WTC11 (cell line): ENCODE measurements around the gene CFAP99. TPM values are rescaled to one million over a fixed set of nuclear protein-coding genes. Genes with fewer than 3 reads are reported as not detected.

ENCODE experiments used
- ATAC-seq: fragments of 200-7000 bp; cut with Tn5 transposase; 2 replicates; pipeline ENCODE4 v1.10.0; 2021; ENCODE audit warnings: mild to moderate bottlenecking, moderate library complexity
- CTCF ChIA-PET: fragments of 300-600 bp; sonication (Branson Sonifier 250); formaldehyde crosslinking; loops from one replicate; lab custom pipeline; 2021; ENCODE audit warnings: antibody characterized with exemption; lab: Charles Lee
- POLR2A ChIA-PET: fragments of 350-600 bp; sonication (Branson Sonifier 250); formaldehyde crosslinking; loops from one replicate; lab custom pipeline; 2021; ENCODE audit warnings: antibody characterized with exemption; lab: Charles Lee
- DNase-seq: peaks from one replicate; pipeline ENCODE4 v3.0.0; 2021; ENCODE audit warnings: low spot score
- H3K27ac Mint-ChIP-seq: 2 replicates; pipeline ENCODE4 v1.8.0; 2021; ENCODE audit warnings: mixed read lengths
- H3K27me3 Mint-ChIP-seq: 2 replicates; pipeline ENCODE4 v1.8.0; 2021; ENCODE audit warnings: low read depth, mild to moderate bottlenecking, moderate library complexity, mixed read lengths
- H3K36me3 Mint-ChIP-seq: 2 replicates; pipeline ENCODE4 v1.8.0; 2021; ENCODE audit warnings: mixed read lengths
- H3K4me1 Mint-ChIP-seq: 2 replicates; pipeline ENCODE4 v1.8.0; 2022; ENCODE audit warnings: mixed read lengths
- H3K4me3 Mint-ChIP-seq: 2 replicates; pipeline ENCODE4 v1.8.0; 2021; ENCODE audit warnings: mild to moderate bottlenecking, moderate library complexity, mixed read lengths
- H3K9me3 Mint-ChIP-seq: 2 replicates; pipeline ENCODE4 v1.8.0; 2021; ENCODE audit warnings: mixed read lengths
- ATF1 ChIP-seq: sonication (generic); formaldehyde crosslinking; IDR thresholded peaks from 2 replicates; pipeline ENCODE4 v1.8.1; 2023; ENCODE audit warnings: mild to moderate bottlenecking, moderate library complexity, missing genetic modification reagents
- CREB1 ChIP-seq: sonication (generic); formaldehyde crosslinking; IDR thresholded peaks from 2 replicates; pipeline ENCODE4 v1.8.0; 2023; ENCODE audit warnings: mild to moderate bottlenecking, missing genetic modification reagents
- ELF4 ChIP-seq: sonication (generic); formaldehyde crosslinking; IDR thresholded peaks from 2 replicates; pipeline ENCODE4 v1.8.1; 2022; ENCODE audit warnings: low read depth, mild to moderate bottlenecking, moderate library complexity, missing genetic modification reagents
- ERG ChIP-seq: fragments of 250-450 bp; sonication (Bioruptor Pico); IDR thresholded peaks from 2 replicates; pipeline ENCODE4 v1.8.0; 2021; ENCODE audit warnings: mild to moderate bottlenecking
- ESRRA ChIP-seq: sonication (generic); formaldehyde crosslinking; IDR thresholded peaks from 2 replicates; pipeline ENCODE4 v1.8.1; 2022; ENCODE audit warnings: mild to moderate bottlenecking, missing genetic modification reagents, borderline replicate concordance
- FOXJ3 ChIP-seq: sonication (generic); formaldehyde crosslinking; IDR thresholded peaks from 2 replicates; pipeline ENCODE4 v1.9.0; 2021; ENCODE audit warnings: missing genetic modification reagents, mild to moderate bottlenecking, borderline replicate concordance
- FOXK1 ChIP-seq: sonication (generic); formaldehyde crosslinking; IDR thresholded peaks from 2 replicates; pipeline ENCODE4 v1.8.0; 2022; ENCODE audit warnings: mild to moderate bottlenecking, moderate library complexity, missing genetic modification reagents
- FOXP4 ChIP-seq: sonication (generic); formaldehyde crosslinking; IDR thresholded peaks from 2 replicates; pipeline ENCODE4 v1.8.0; 2022; ENCODE audit warnings: mild to moderate bottlenecking, missing genetic modification reagents
- KAT7 ChIP-seq: sonication (generic); formaldehyde crosslinking; IDR thresholded peaks from 2 replicates; pipeline ENCODE4 v1.8.1; 2023; ENCODE audit warnings: missing genetic modification reagents, mild to moderate bottlenecking, borderline replicate concordance
- MAX ChIP-seq: sonication (generic); formaldehyde crosslinking; IDR thresholded peaks from 2 replicates; pipeline ENCODE4 v1.8.0; 2022; ENCODE audit warnings: mild to moderate bottlenecking, missing genetic modification reagents
- NFATC4 ChIP-seq: fragments of 250-450 bp; sonication (Bioruptor Pico); IDR thresholded peaks from 2 replicates; pipeline ENCODE4 v1.9.0; 2021; ENCODE audit warnings: mild to moderate bottlenecking
- PRDM15 ChIP-seq: sonication (generic); formaldehyde crosslinking; IDR thresholded peaks from 2 replicates; pipeline ENCODE4 v1.8.0; 2022; ENCODE audit warnings: missing genetic modification reagents
- PRRX2 ChIP-seq: fragments of 250-450 bp; sonication (Bioruptor Pico); IDR thresholded peaks from 2 replicates; pipeline ENCODE4 v1.8.0; 2021; ENCODE audit warnings: mild to moderate bottlenecking
- RORB ChIP-seq: fragments of 250-450 bp; sonication (Bioruptor Pico); IDR thresholded peaks from 2 replicates; pipeline ENCODE4 v1.9.0; 2021; ENCODE audit warnings: mild to moderate bottlenecking
- SMAD4 ChIP-seq: sonication (generic); formaldehyde crosslinking; IDR thresholded peaks from 2 replicates; pipeline ENCODE4 v1.8.0; 2022; ENCODE audit warnings: mild to moderate bottlenecking, missing genetic modification reagents
- TCF7 ChIP-seq: sonication (generic); formaldehyde crosslinking; IDR thresholded peaks from 2 replicates; pipeline ENCODE4 v1.8.0; 2022; ENCODE audit warnings: mild to moderate bottlenecking, low read depth, missing genetic modification reagents, moderate library complexity
- TEAD1 ChIP-seq: sonication (generic); formaldehyde crosslinking; IDR thresholded peaks from 2 replicates; pipeline ENCODE4 v1.8.0; 2022; ENCODE audit warnings: mild to moderate bottlenecking, missing genetic modification reagents
- TEAD4 ChIP-seq: sonication (generic); formaldehyde crosslinking; IDR thresholded peaks from 2 replicates; pipeline ENCODE4 v1.8.0; 2022; ENCODE audit warnings: mild to moderate bottlenecking, missing genetic modification reagents
- USF1 ChIP-seq: sonication (generic); formaldehyde crosslinking; IDR thresholded peaks from 2 replicates; pipeline ENCODE4 v1.8.0; 2022; ENCODE audit warnings: mild to moderate bottlenecking, missing genetic modification reagents
- ZNF121 ChIP-seq: sonication (generic); formaldehyde crosslinking; IDR thresholded peaks from 2 replicates; pipeline ENCODE4 v1.8.0; 2023; ENCODE audit warnings: missing genetic modification reagents
- ZNF219 ChIP-seq: sonication (generic); formaldehyde crosslinking; IDR thresholded peaks from 2 replicates; pipeline ENCODE4 v1.8.0; 2023; ENCODE audit warnings: missing genetic modification reagents, mild to moderate bottlenecking, borderline replicate concordance
- ZNF396 ChIP-seq: fragments of 250-450 bp; sonication (Bioruptor Pico); IDR thresholded peaks from 2 replicates; pipeline ENCODE4 v1.8.0; 2021; ENCODE audit warnings: mild to moderate bottlenecking, moderate library complexity, borderline replicate concordance
- ZNF671 ChIP-seq: fragments of 250-450 bp; sonication (Bioruptor Pico); IDR thresholded peaks from 2 replicates; pipeline ENCODE4 v1.8.0; 2021; ENCODE audit warnings: mild to moderate bottlenecking
- total RNA-seq: library from RNA; stranded (reverse); gene quantifications from 3 replicates; pipeline ENCODE4 v1.2.3, GENCODE V29; 2021

The CFAP99 gene
- total RNA-seq, 1 experiment from 2014 or later: not detected

GRCh38 chr4:2507259-2507658 is 88.5 kb downstream of the CFAP99 start:
- H3K4me3 Mint-ChIP-seq: no peak overlapping the region
- POLR2A ChIA-PET: no interaction called here
- CTCF ChIA-PET: no interaction called here
- H3K27me3 Mint-ChIP-seq: no peaks in the 10 kb centered on the region
- DNase-seq (no peak), ATAC-seq (no peak)
- no peak for TF ChIP-seq KAT7 (CRISPR knock-in tag)
- TF ChIP-seq CREB1 (CRISPR knock-in tag): no peak
- no peaks in the 10 kb centered on the region for H3K4me1 Mint-ChIP-seq
- H3K9me3 Mint-ChIP-seq: no peaks in the 10 kb centered on the region
- no peak overlapping the region for H3K27ac Mint-ChIP-seq
- H3K36me3 Mint-ChIP-seq: peaks cover 63% of the 10 kb centered on the region

GRCh38 chr4:2507855-2508254 is 89.1 kb downstream of the CFAP99 start:
- Mint-ChIP-seq H3K27me3 (no peaks in the 10 kb centered on the region), H3K36me3 (peaks cover 65% of the 10 kb centered on the region), H3K4me1 (no peaks in the 10 kb centered on the region), H3K27ac (peak overlapping the region; percentile 76; the same call in 1 of the 2 replicates), H3K4me3 (no peak overlapping the region), H3K9me3 (no peaks in the 10 kb centered on the region)
- ChIA-PET POLR2A (no interaction called here), CTCF (interaction anchor here (0.7 kb wide), 1 partner anchor 13 kb away, joined by 6 read pairs; no protein-coding TSS in a partner anchor)
- no peak for ATAC-seq
- no peak for DNase-seq
- TF ChIP-seq TEAD4 (CRISPR knock-in tag): no peak
- no peak for TF ChIP-seq ESRRA (CRISPR knock-in tag)
- TF ChIP-seq ZNF121 (CRISPR knock-in tag): peak; percentile 66; the same call in 1 of the 2 replicates
- TF ChIP-seq, all 79 proteins: peak for 1

GRCh38 chr4:2510351-2511259 is 91.8 kb downstream of the CFAP99 start:
- no peaks in the 10 kb centered on the region for H3K9me3 Mint-ChIP-seq
- no peaks in the 10 kb centered on the region for H3K27me3 Mint-ChIP-seq
- no peak for ATAC-seq
- H3K4me3 Mint-ChIP-seq: no peak overlapping the region
- H3K4me1 Mint-ChIP-seq: no peaks in the 10 kb centered on the region
- no peak overlapping the region for H3K27ac Mint-ChIP-seq
- ChIA-PET CTCF (no interaction called here), POLR2A (no interaction called here)
- peaks cover 77% of the 10 kb centered on the region for H3K36me3 Mint-ChIP-seq
- DNase-seq: no peak
- TF ChIP-seq SMAD4 (no peak), ZNF671 (CRISPR knock-in tag) (no peak), TCF7 (CRISPR knock-in tag) (no peak), FOXP4 (CRISPR knock-in tag) (no peak), USF1 (CRISPR knock-in tag) (no peak), ELF4 (CRISPR knock-in tag) (no peak), PRDM15 (no peak), ATF1 (CRISPR knock-in tag) (no peak), ZNF396 (CRISPR knock-in tag) (no peak), PRRX2 (no peak), ZNF219 (CRISPR knock-in tag) (no peak), TEAD1 (CRISPR knock-in tag) (no peak), NFATC4 (CRISPR knock-in tag) (no peak), TEAD4 (CRISPR knock-in tag) (no peak), MAX (no peak), FOXK1 (CRISPR knock-in tag) (no peak), RORB (CRISPR knock-in tag) (no peak), FOXJ3 (CRISPR knock-in tag) (no peak), ERG (CRISPR knock-in tag) (no peak)
